Gastrocnemius medialis (tissue), 4 donors: ENCODE results near the gene CTIF.

Source experiments
- POLR2A ChIP-seq, 2 donors: fragments of 450-650 bp; IDR thresholded peaks; one replicate each; pipeline ENCODE4 v1.6.1; 2017; ENCODE audit warnings: antibody characterized with exemption in 2 of 2, mild to moderate bottlenecking in 2 of 2, moderate library complexity in 2 of 2
- TF ChIP-seq, protein P1 (sequence below), 5 experiments: fragments of 450-650 bp in 3 of 5; fragments of 200-600 bp in 2 of 5; sonication (generic) in 2 of 5; IDR thresholded peaks in 4 of 5; conservative IDR thresholded peaks in 1 of 5; 1 replicate in 4 of 5; 2 replicates in 1 of 5; pipeline ENCODE4 v1.5.1; 2016 to 2019; ENCODE audit warnings: antibody characterized with exemption in 5 of 5, mild to moderate bottlenecking in 3 of 5, moderate library complexity in 3 of 5

DNA sequence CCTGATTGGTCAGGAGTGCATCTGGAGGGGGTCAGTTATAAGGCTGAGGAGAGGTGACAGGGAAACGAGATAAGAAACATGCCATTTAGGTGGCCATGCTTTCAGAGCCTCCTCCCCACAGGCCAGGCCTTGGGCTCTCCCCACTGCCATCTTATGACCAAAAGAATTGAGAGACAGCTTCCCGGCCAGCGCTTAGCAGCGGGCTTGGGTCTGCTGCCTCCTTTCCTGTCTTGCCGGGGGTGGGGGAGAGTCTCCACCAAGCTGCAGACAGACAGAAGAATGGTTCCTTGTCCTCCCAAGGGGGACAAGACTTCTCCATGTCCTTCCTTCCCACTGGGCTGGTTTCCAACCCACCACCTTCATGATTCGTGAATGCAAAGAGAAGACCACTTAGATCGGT is 240.6 kb downstream of the CTIF start:
- TF ChIP-seq, protein P1, sequence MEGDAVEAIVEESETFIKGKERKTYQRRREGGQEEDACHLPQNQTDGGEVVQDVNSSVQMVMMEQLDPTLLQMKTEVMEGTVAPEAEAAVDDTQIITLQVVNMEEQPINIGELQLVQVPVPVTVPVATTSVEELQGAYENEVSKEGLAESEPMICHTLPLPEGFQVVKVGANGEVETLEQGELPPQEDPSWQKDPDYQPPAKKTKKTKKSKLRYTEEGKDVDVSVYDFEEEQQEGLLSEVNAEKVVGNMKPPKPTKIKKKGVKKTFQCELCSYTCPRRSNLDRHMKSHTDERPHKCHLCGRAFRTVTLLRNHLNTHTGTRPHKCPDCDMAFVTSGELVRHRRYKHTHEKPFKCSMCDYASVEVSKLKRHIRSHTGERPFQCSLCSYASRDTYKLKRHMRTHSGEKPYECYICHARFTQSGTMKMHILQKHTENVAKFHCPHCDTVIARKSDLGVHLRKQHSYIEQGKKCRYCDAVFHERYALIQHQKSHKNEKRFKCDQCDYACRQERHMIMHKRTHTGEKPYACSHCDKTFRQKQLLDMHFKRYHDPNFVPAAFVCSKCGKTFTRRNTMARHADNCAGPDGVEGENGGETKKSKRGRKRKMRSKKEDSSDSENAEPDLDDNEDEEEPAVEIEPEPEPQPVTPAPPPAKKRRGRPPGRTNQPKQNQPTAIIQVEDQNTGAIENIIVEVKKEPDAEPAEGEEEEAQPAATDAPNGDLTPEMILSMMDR (IDR thresholded peaks at IDR 0.05 in 4 of 5, conservative IDR thresholded peaks at IDR 0.05 in 1 of 5), result no peak
- no peak for TF ChIP-seq POLR2A (IDR thresholded peaks at IDR 0.05)
